OCI-LY1 (cell line): Measurements from ENCODE around the gene ITPK1.

Experiments
- H2AFZ ChIP-seq: fragments of 200-600 bp; sonication (generic), shearing (Covaris generic); 2 replicates; pipeline ENCODE4 v1.6.0; 2014; ENCODE audit warnings: antibody characterized with exemption, mild to moderate bottlenecking, low read length
- H3F3A ChIP-seq: fragments of 200-600 bp; sonication (generic), shearing (Covaris generic); 2 replicates; pipeline ENCODE4 v1.6.0; 2014; ENCODE audit warnings: mild to moderate bottlenecking, antibody characterized with exemption, low read length, moderate library complexity; ENCODE audit not compliant: insufficient read depth
- H3K27ac ChIP-seq: fragments of 200-600 bp; sonication (generic); 2 replicates; pipeline ENCODE4 v1.5.1; 2014; ENCODE audit warnings: low read length, mixed run types, mild to moderate bottlenecking, low read depth; ENCODE audit not compliant: poor library complexity, severe bottlenecking
- H3K27me3 ChIP-seq: fragments of 200-600 bp; sonication (generic); 2 replicates; pipeline ENCODE4 v1.6.0; 2014; ENCODE audit warnings: antibody characterized with exemption, mild to moderate bottlenecking, low read length, moderate library complexity; ENCODE audit not compliant: insufficient read depth
- H3K36me3 ChIP-seq: fragments of 200-600 bp; sonication (generic); 2 replicates; pipeline ENCODE4 v1.6.1; 2014; ENCODE audit warnings: mild to moderate bottlenecking, antibody characterized with exemption, low read length, moderate library complexity, mixed read lengths; ENCODE audit not compliant: insufficient read depth
- H3K4me1 ChIP-seq: fragments of 200-600 bp; sonication (generic); 2 replicates; pipeline ENCODE4 v1.5.1; 2014; ENCODE audit warnings: mild to moderate bottlenecking, low read length, moderate library complexity; ENCODE audit not compliant: insufficient read depth, severe bottlenecking
- H3K4me2 ChIP-seq: fragments of 200-600 bp; sonication (generic), shearing (Covaris generic); 2 replicates; pipeline ENCODE4 v1.6.1; 2014; ENCODE audit warnings: low read length
- H3K4me3 ChIP-seq: fragments of 200-600 bp; sonication (generic); 2 replicates; pipeline ENCODE4 v1.5.1; 2014; ENCODE audit warnings: low read length, low read depth, mild to moderate bottlenecking, mixed read lengths; ENCODE audit not compliant: poor library complexity, severe bottlenecking
- H3K79me2 ChIP-seq: fragments of 200-600 bp; shearing (Covaris generic); 2 replicates; pipeline ENCODE4 v1.6.1; 2016; ENCODE audit warnings: mixed run types, low read length, mixed read lengths; ENCODE audit not compliant: insufficient read depth
- H3K9ac ChIP-seq: fragments of 200-600 bp; sonication (generic), shearing (Covaris generic); 2 replicates; pipeline ENCODE4 v1.6.1; 2014; ENCODE audit warnings: mild to moderate bottlenecking, low read length, mixed read lengths
- H3K9me2 ChIP-seq: fragments of 200-600 bp; sonication (generic), shearing (Covaris generic); 2 replicates; pipeline ENCODE4 v1.6.1; 2014; ENCODE audit warnings: low read depth, mild to moderate bottlenecking, low read length, mixed read lengths
- H3K9me3 ChIP-seq: fragments of 200-600 bp; shearing (Covaris generic); 2 replicates; pipeline ENCODE4 v1.6.1; 2014; ENCODE audit warnings: low read length, mixed read lengths
- H4K20me1 ChIP-seq: fragments of 200-600 bp; sonication (generic), shearing (Covaris generic); 2 replicates; pipeline ENCODE4 v1.6.0; 2016; ENCODE audit warnings: mild to moderate bottlenecking, low read length; ENCODE audit not compliant: insufficient read depth
- EZH2 ChIP-seq: fragments of 200-600 bp; sonication (generic), shearing (Covaris generic); IDR thresholded peaks from 2 replicates; pipeline ENCODE4 v1.8.0; 2017; ENCODE audit warnings: borderline replicate concordance, mixed run types, mild to moderate bottlenecking, antibody characterized with exemption, low read length, moderate library complexity, mixed read lengths
- TF ChIP-seq, protein P1 (sequence below): fragments of 200-600 bp; sonication (generic), shearing (Covaris generic); IDR thresholded peaks from 2 replicates; pipeline ENCODE4 v1.5.1; 2017; ENCODE audit warnings: mild to moderate bottlenecking, antibody characterized with exemption, low read length, moderate library complexity, mixed read lengths

ITPK1 gene

DNA sequence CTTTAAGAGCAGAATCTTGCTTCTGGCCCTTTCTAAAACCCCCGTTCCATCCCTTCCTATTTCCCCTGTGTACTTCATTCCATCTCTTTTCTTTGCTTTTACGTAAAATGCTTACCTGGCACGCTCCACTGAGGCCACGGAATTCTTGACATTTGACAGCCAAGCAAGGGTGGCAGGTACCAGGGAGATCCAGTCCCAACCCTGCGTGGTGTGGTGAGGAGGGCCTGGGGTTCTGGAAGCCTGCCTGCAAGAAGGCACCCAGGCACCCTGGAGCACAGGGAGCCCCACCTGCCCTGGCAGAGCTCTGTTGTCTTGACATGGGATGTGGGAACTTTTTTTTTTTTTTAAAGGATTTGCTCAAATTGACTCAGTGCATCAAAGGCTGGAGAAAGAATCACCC is 48.6 kb downstream of the ITPK1 start:
- Histone ChIP-seq H3K9ac (no peak overlapping the region), H3K9me2 (no peaks in the 10 kb centered on the region), H3F3A (no peaks in the 10 kb centered on the region), H3K4me3 (no peak overlapping the region), H3K36me3 (no peaks in the 10 kb centered on the region), H4K20me1 (no peaks in the 10 kb centered on the region), H2AFZ (no peak overlapping the region), H3K4me1 (peaks cover 15% of the 10 kb centered on the region), H3K9me3 (no peaks in the 10 kb centered on the region), H3K27me3 (no peaks in the 10 kb centered on the region), H3K79me2 (no peaks in the 10 kb centered on the region), H3K27ac (no peak overlapping the region), H3K4me2 (no peak overlapping the region)
- TF ChIP-seq, protein P1, sequence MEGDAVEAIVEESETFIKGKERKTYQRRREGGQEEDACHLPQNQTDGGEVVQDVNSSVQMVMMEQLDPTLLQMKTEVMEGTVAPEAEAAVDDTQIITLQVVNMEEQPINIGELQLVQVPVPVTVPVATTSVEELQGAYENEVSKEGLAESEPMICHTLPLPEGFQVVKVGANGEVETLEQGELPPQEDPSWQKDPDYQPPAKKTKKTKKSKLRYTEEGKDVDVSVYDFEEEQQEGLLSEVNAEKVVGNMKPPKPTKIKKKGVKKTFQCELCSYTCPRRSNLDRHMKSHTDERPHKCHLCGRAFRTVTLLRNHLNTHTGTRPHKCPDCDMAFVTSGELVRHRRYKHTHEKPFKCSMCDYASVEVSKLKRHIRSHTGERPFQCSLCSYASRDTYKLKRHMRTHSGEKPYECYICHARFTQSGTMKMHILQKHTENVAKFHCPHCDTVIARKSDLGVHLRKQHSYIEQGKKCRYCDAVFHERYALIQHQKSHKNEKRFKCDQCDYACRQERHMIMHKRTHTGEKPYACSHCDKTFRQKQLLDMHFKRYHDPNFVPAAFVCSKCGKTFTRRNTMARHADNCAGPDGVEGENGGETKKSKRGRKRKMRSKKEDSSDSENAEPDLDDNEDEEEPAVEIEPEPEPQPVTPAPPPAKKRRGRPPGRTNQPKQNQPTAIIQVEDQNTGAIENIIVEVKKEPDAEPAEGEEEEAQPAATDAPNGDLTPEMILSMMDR, result no peak
- no peak for TF ChIP-seq EZH2

DNA sequence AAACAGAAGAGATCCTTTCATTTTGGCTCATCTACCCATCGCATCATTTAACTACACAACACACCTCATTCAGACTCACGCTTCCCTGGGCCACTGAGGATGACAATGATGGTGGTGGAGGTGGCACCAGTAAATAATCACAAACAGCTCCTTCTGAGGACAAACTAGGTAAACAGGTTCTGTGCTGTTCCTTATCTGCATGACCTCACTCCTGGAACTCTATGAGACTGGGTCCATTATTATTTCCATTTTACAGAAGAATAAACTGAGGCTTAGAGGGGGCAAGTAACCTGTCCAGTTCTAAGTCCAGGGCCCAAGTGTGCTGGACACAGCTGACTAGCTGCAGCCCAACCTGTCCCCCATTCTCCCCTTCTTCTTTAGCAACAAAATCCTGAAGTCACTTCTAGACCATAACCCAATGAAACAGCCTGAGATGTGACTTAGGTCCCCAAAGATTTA is 50.4 kb downstream of the ITPK1 start:
- Histone ChIP-seq H4K20me1 (no peaks in the 10 kb centered on the region), H3F3A (no peaks in the 10 kb centered on the region), H3K36me3 (no peaks in the 10 kb centered on the region), H3K27ac (no peak overlapping the region), H3K9me2 (no peaks in the 10 kb centered on the region), H3K4me2 (no peak overlapping the region), H3K27me3 (no peaks in the 10 kb centered on the region), H3K79me2 (no peaks in the 10 kb centered on the region), H3K4me1 (peaks cover 15% of the 10 kb centered on the region), H3K9me3 (no peaks in the 10 kb centered on the region), H3K4me3 (no peak overlapping the region), H2AFZ (no peak overlapping the region), H3K9ac (no peak overlapping the region)
- TF ChIP-seq, protein P1, result no peak
- TF ChIP-seq EZH2, result no peak

DNA sequence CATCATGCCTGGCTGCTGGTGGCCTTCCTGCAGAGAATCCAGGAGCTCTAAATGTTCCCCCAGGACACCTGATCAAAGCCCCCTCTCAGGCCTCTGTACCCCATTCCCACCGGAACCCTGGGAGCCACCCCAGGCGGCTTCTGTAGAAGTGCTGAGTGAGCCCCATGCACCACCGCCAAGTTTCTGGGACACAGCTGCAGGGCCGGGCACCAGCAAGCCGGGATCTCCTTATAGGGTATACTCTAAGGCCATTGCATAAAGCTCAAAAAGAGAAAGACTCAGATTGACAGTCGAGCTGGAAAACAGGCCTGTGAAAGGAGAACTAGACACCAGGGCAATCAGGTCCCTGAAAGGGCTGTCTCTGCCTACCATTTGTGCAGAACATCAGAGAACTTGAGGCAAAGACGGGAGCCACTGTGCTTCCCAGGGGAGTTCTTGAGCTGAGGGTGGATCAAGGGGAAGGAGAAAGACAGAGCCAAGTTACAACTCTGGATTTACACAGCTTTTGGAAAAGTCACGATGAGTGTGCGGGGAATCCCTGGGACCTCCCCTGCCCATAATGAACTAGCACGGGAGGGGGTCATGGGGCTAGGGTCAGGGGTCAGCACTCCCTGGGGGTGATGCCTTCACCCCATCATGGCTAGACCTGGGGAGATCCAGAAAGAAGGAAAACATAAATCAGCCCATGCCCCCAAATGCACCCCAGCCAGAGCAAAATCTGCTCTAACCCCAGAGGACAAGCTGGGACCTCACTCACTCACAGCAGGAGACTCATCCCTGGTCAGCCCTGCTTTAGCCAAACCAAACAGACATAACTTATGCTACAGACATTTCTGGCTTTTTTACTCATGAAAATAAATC is 51.1 kb downstream of the ITPK1 start:
- Histone ChIP-seq H3K4me3 (no peak overlapping the region), H4K20me1 (no peaks in the 10 kb centered on the region), H3F3A (no peaks in the 10 kb centered on the region), H3K79me2 (no peaks in the 10 kb centered on the region), H3K27me3 (no peaks in the 10 kb centered on the region), H3K36me3 (no peaks in the 10 kb centered on the region), H2AFZ (no peak overlapping the region), H3K4me2 (no peak overlapping the region), H3K9ac (no peak overlapping the region), H3K9me2 (no peaks in the 10 kb centered on the region), H3K4me1 (peaks cover 15% of the 10 kb centered on the region), H3K27ac (no peak overlapping the region), H3K9me3 (no peaks in the 10 kb centered on the region)
- no peak for TF ChIP-seq EZH2
- TF ChIP-seq, protein P1, result no peak
